ENCODE measurements around the gene PHF21B. TPM values are rescaled to one million over a fixed set of nuclear protein-coding genes. Genes with fewer than 3 reads are reported as not detected.

The PHF21B gene
- total and polyA plus RNA-seq, 2 donors (not counting 3 experiments of a cell fraction or from before 2014, with no cell fraction given) = not detected

- no peak overlapping the region for H3K27ac ChIP-seq (ENCODE audit: insufficient read depth, low read depth, low read length)
- POLR2A ChIA-PET = no interaction called here
- CTCF ChIA-PET = interaction anchor here (0.6 kb wide), 1 partner anchor 8 kb away, joined by 4 read pairs; no protein-coding TSS in a partner anchor
- no peaks in the 10 kb centered on the region for H4K20me1 ChIP-seq (replicated peaks; ENCODE audit: control insufficient read depth, extremely low read depth, insufficient read depth, low read length)
- dilution Hi-C loops (cut with MboI; ENCODE audit: extremely low pct_ligation_motif_present, low sequenced_read_pairs) = no loop called here
- TF ChIP-seq POLR2AphosphoS5 (IDR thresholded peaks at IDR 0.05; ENCODE audit: insufficient read depth, low read depth, low read length) = no peak
- no peaks in the 10 kb centered on the region for H3K27me3 ChIP-seq (ENCODE audit: control insufficient read depth in 2 of 2, insufficient read depth in 2 of 2, low read length in 2 of 2)
- FAIRE-seq = no peak
- H2AFZ ChIP-seq (ENCODE audit: low read depth, low read length) = no peak overlapping the region
- H3K79me2 ChIP-seq (ENCODE audit: control insufficient read depth, insufficient read depth, low read length) = no peaks in the 10 kb centered on the region
- DNase-seq (ENCODE audit: low read depth, low spot score) = no peak
- no peak overlapping the region for H3K4me2 ChIP-seq (ENCODE audit: insufficient read depth, low read length)
- no peak overlapping the region for H3K4me3 ChIP-seq (replicated peaks in 1 of 3; ENCODE audit: insufficient read depth in 1 of 3, low read depth in 1 of 3, low read length in 3 of 3)
- H3K4me1 ChIP-seq (ENCODE audit: control insufficient read depth, extremely low read depth, insufficient read depth, low read length) = no peaks in the 10 kb centered on the region
- intact Hi-C loops (cut with micrococcal nuclease) = no loop called here
- no peaks in the 10 kb centered on the region for H3K36me3 ChIP-seq (ENCODE audit: control insufficient read depth in 2 of 2, extremely low read depth in 1 of 2, insufficient read depth in 2 of 2, low read length in 2 of 2)
- H3K9me3 ChIP-seq (replicated peaks; ENCODE audit: control insufficient read depth, insufficient read depth, low read length) = no peaks in the 10 kb centered on the region
- no peaks in the 10 kb centered on the region for H3K9me1 ChIP-seq (replicated peaks; ENCODE audit: control insufficient read depth, extremely low read depth, insufficient read depth, low read length)
- H3K9ac ChIP-seq (replicated peaks; ENCODE audit: extremely low read depth, insufficient read depth, low read length) = no peak overlapping the region
- BruUV-seq (replicated peaks) = no TSS peak
These were observed 10.6 kb downstream of the PHF21B start for GRCh38 chr22:44999231-44999630.

DNA sequence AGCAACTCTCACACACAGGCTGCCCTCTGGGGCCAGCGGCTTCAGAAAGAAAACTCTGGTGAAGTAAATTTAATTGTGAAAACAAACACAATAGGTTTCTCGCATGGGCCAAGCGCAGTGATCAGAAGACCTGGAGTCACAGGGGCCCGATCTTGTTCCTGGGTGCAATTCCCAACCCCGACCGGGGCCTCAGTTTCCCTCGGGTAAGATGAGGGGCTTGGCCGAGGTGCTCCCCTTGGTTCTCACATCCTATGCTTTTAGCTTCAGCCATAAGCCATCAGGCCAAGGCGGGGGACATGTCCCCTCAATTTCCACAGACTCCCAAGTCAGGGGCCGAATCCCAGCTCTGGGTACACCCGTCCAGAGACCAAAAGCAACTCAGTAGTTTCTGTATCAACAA, 11.5 kb downstream of the PHF21B start:
- CTCF ChIA-PET = interaction anchor here (0.6 kb wide), 1 partner anchor 10 kb away, joined by 3 read pairs; no protein-coding TSS in a partner anchor
- Histone ChIP-seq H3K4me2 (ENCODE audit: insufficient read depth, low read length) (no peak overlapping the region), H4K20me1 (replicated peaks; ENCODE audit: control insufficient read depth, extremely low read depth, insufficient read depth, low read length) (no peaks in the 10 kb centered on the region), H3K9me1 (replicated peaks; ENCODE audit: control insufficient read depth, extremely low read depth, insufficient read depth, low read length) (no peaks in the 10 kb centered on the region), H3K9ac (replicated peaks; ENCODE audit: extremely low read depth, insufficient read depth, low read length) (no peak overlapping the region), H3K79me2 (ENCODE audit: control insufficient read depth, insufficient read depth, low read length) (no peaks in the 10 kb centered on the region), H2AFZ (ENCODE audit: low read depth, low read length) (no peak overlapping the region), H3K36me3 (ENCODE audit: control insufficient read depth in 2 of 2, extremely low read depth in 1 of 2, insufficient read depth in 2 of 2, low read length in 2 of 2) (no peaks in the 10 kb centered on the region), H3K27me3 (ENCODE audit: control insufficient read depth in 2 of 2, insufficient read depth in 2 of 2, low read length in 2 of 2) (no peaks in the 10 kb centered on the region), H3K9me3 (replicated peaks; ENCODE audit: control insufficient read depth, insufficient read depth, low read length) (no peaks in the 10 kb centered on the region), H3K4me1 (ENCODE audit: control insufficient read depth, extremely low read depth, insufficient read depth, low read length) (no peaks in the 10 kb centered on the region), H3K27ac (ENCODE audit: insufficient read depth, low read depth, low read length) (no peak overlapping the region), H3K4me3 (replicated peaks in 1 of 3; ENCODE audit: insufficient read depth in 1 of 3, low read depth in 1 of 3, low read length in 3 of 3) (no peak overlapping the region)
- no TSS peak for BruUV-seq (replicated peaks)
- intact Hi-C loops (cut with micrococcal nuclease) (no loop called here), dilution Hi-C loops (cut with MboI; ENCODE audit: extremely low pct_ligation_motif_present, low sequenced_read_pairs) (no loop called here)
- POLR2A ChIA-PET = no interaction called here
- DNase-seq (ENCODE audit: low read depth, low spot score) = no peak
- TF ChIP-seq CTCF (IDR thresholded peaks at IDR 0.05; ENCODE audit: extremely low read depth in 1 of 2, insufficient read depth in 1 of 2, low read depth in 1 of 2, low read length in 2 of 2) (no peak), MAX (IDR thresholded peaks at IDR 0.05; ENCODE audit: insufficient read depth, insufficient read length) (no peak), GATA2 (IDR thresholded peaks at IDR 0.05; ENCODE audit: insufficient read depth, insufficient read length, low read depth, low read length) (no peak), MYC (IDR thresholded peaks at IDR 0.05; ENCODE audit: low read depth, low read length) (no peak), FOS (IDR thresholded peaks at IDR 0.05; ENCODE audit: borderline replicate concordance, insufficient read depth, low read length) (no peak), EZH2 (IDR thresholded peaks at IDR 0.05; ENCODE audit: borderline replicate concordance, low read depth, low read length, severe bottlenecking) (no peak), JUN (IDR thresholded peaks at IDR 0.05; ENCODE audit: borderline replicate concordance, insufficient read depth, insufficient read length, low read depth) (no peak), POLR2A (IDR thresholded peaks at IDR 0.05; ENCODE audit: low read depth, low read length) (no peak), POLR2AphosphoS5 (IDR thresholded peaks at IDR 0.05; ENCODE audit: insufficient read depth, low read depth, low read length) (no peak)
- FAIRE-seq = no peak
